GM15510 (cell line): ENCODE measurements around the gene ANTXR1.

Source experiments
- POLR2A ChIP-seq: IDR thresholded peaks from 3 replicates; pipeline ENCODE4 v1.6.1; 2011; ENCODE audit warnings: borderline replicate concordance; ENCODE audit not compliant: insufficient read length; ENCODE audit errors: extremely low read depth

Gene ANTXR1

GRCh38 chr2:69013142-69013839 is at the start of gene ANTXR1:
TSS of gene ANTXR1 (plus strand) at chr2:69013179. CDS start at chr2:69013500, 321 bp downstream.
- no peak for TF ChIP-seq POLR2A

GRCh38 chr2:68964282-68964681 is 48.7 kb upstream of the ANTXR1 start:
- TF ChIP-seq POLR2A, result no peak

GRCh38 chr2:68968221-68968620 is 44.8 kb upstream of the ANTXR1 start:
- no peak for TF ChIP-seq POLR2A

- no peak for TF ChIP-seq POLR2A
Observed at GRCh38 chr2:68969736-68970490, 43.1 kb upstream of the ANTXR1 start.

- TF ChIP-seq POLR2A, result no peak
Observed at GRCh38 chr2:68970566-68971265, 42.3 kb upstream of the ANTXR1 start.

GRCh38 chr2:68971591-68972231 is 41.3 kb upstream of the ANTXR1 start:
- TF ChIP-seq POLR2A, result no peak

- TF ChIP-seq POLR2A, result no peak
Observed at GRCh38 chr2:68974251-68974650, 38.7 kb upstream of the ANTXR1 start, which contains the start of gene GKN1. TSS of gene GKN1 (plus strand) at chr2:68974636. CDS start at chr2:68974678, 42 bp downstream.

GRCh38 chr2:68974946-68975665 is 37.9 kb upstream of the ANTXR1 start:
- no peak for TF ChIP-seq POLR2A

GRCh38 chr2:68975844-68976243 is 37.1 kb upstream of the ANTXR1 start:
- no peak for TF ChIP-seq POLR2A

GRCh38 chr2:68977453-68977852 is 35.5 kb upstream of the ANTXR1 start:
- no peak for TF ChIP-seq POLR2A

- TF ChIP-seq POLR2A, result no peak
Observed at GRCh38 chr2:68978098-68978497, 34.9 kb upstream of the ANTXR1 start.

GRCh38 chr2:68980956-68981355 is 32.0 kb upstream of the ANTXR1 start:
- no peak for TF ChIP-seq POLR2A

- no peak for TF ChIP-seq POLR2A
Observed at GRCh38 chr2:68987021-68987503, 25.9 kb upstream of the ANTXR1 start.

GRCh38 chr2:68989035-68989434 is 23.9 kb upstream of the ANTXR1 start:
- no peak for TF ChIP-seq POLR2A
